Left colon (tissue), 2 donors: ENCODE data around the gene EXD3. TPM values are rescaled to one million over a fixed set of nuclear protein-coding genes. Genes with fewer than 3 reads are reported as not detected.

Experiments
- ATAC-seq: fragments of 200-7000 bp; cut with Tn5 transposase; one replicate; pipeline ENCODE4 v1.9.1; 2020; ENCODE audit warnings: mild to moderate bottlenecking, moderate library complexity
- DNase-seq, 2 donors: peaks; one replicate each; pipeline ENCODE4 v3.0.0-alpha.2; 2020
- intact Hi-C, 2 donors: fragments of 100-400 bp; cut with DNase I in 1 of 2; cut with micrococcal nuclease in 1 of 2; formaldehyde crosslinking; loops; one replicate each; pipeline versions ENCODE4 v1.11.2 to v1.14.0; 2022; cut with DNase I, micrococcal nuclease
- total RNA-seq, 2 donors: library from RNA; stranded (reverse); fragmentation: NEBNext Ultra II Directional; extraction: Animal tissue kit (Norgen Biotek cat#: 25700); gene quantifications; one replicate each; pipeline ENCODE4 v1.2.1, GENCODE V29; 2021
- donor health status: DM: no; HTN: no; CAD: no.
- donor health status: DM: yes; HTN: yes; CAD: no.

EXD3 gene
- total RNA-seq, 2 donors from 2014 or later: 44.1 to 57.3 TPM

- peak; percentile 75 to 86 for DNase-seq
- peak; percentile 46 for ATAC-seq
- intact Hi-C loops: loop anchor here in 1 of 2 donors (10.0 kb wide), 1 partner anchor 94 kb away; no protein-coding TSS in a partner anchor
Measured at GRCh38 chr9:137310189-137311052, 112.5 kb downstream of the EXD3 start.

GRCh38 chr9:137309368-137310188, 113.4 kb downstream of the EXD3 start:
- ATAC-seq: no peak
- intact Hi-C loops: loop anchor here in 1 of 2 donors (10.0 kb wide), 1 partner anchor 95 kb away; no protein-coding TSS in a partner anchor
- DNase-seq: no peak

GRCh38 chr9:137308057-137308619, 114.8 kb downstream of the EXD3 start:
- intact Hi-C loops: no loop called here
- no peak for ATAC-seq
- peak in 1 of 2 donors; percentile 32 for DNase-seq

- intact Hi-C loops: no loop called here
- ATAC-seq (peak; percentile 8), DNase-seq (peak; percentile 77 to 87)
Measured at GRCh38 chr9:137307255-137308056, 115.5 kb downstream of the EXD3 start.

GRCh38 chr9:137306850-137307254, 116.1 kb downstream of the EXD3 start:
- DNase-seq (peak in 1 of 2 donors; percentile 30), ATAC-seq (no peak)

GRCh38 chr9:137306066-137306849, 116.7 kb downstream of the EXD3 start:
- intact Hi-C loops: no loop called here
- ATAC-seq: no peak
- DNase-seq: no peak

More at GRCh38 chr9:137306850-137307254, 116.1 kb downstream of the EXD3 start:
- intact Hi-C loops: no loop called here

DNA sequence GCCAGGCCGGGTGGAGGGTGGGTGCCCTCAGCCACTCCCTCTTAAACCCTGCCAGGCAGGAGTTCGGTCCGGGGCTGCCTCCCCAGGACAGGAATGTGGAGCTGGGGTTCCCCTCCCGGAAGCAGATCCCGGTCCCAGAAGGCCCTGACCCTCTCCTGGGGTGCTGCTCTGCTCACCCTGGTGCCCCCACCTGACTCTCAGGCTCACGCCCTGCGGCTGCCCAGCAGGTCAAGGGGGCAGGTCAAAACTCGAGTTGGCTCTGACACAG, 117.2 kb downstream of the EXD3 start:
- intact Hi-C loops: no loop called here
- DNase-seq (peak in 1 of 2 donors; percentile 87), ATAC-seq (no peak)

- intact Hi-C loops: no loop called here
- DNase-seq (peak; percentile 79 to 89), ATAC-seq (peak; percentile 49)
Measured at GRCh38 chr9:137305060-137305797, 117.7 kb downstream of the EXD3 start.

- ATAC-seq (no peak), DNase-seq (peak in 1 of 2 donors; percentile 38)
- intact Hi-C loops: no loop called here
Measured at GRCh38 chr9:137304383-137305059, 118.4 kb downstream of the EXD3 start.

- peak; percentile 46 to 51 for DNase-seq
- intact Hi-C loops: no loop called here
- ATAC-seq: no peak
Measured at GRCh38 chr9:137303893-137304382, 119.0 kb downstream of the EXD3 start.

DNA sequence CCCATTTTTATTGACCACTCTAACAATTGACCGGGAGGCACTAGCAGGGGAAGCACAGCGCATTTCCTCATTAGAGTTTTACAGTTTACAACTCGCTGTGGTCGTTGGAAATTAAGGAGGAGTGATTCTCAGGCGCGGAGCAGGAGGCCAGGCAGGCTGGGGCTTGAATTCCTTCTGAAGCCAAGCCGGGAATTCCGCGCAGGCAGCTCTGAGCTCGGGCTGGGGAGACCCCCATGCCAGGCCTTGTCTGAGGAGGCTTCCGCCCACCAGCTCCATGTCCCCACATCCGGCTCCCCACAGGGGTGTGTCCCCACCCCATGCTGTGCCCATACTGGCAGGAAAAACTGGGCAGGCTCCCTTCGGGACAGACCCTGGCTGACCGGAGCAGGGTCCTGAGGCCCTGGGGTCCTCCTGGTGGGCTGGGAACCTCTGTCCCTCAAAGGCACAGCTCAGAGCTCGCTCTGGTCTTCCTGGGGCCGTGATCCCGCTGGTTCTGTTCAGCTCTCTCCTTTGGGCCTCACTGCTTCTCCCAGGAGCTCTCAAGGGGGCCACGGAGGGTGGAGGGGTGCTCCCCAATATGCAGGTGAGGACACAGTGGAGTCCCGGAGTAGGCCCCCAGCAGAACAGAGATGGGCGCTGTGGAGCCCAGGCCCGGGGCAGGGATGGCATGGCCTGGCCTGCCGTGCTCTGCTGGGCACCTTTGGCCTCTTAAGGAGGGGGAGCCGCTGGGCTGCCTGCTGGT, 119.6 kb downstream of the EXD3 start:
- ATAC-seq: peak; percentile 13
- peak; percentile 73 to 75 for DNase-seq

DNA sequence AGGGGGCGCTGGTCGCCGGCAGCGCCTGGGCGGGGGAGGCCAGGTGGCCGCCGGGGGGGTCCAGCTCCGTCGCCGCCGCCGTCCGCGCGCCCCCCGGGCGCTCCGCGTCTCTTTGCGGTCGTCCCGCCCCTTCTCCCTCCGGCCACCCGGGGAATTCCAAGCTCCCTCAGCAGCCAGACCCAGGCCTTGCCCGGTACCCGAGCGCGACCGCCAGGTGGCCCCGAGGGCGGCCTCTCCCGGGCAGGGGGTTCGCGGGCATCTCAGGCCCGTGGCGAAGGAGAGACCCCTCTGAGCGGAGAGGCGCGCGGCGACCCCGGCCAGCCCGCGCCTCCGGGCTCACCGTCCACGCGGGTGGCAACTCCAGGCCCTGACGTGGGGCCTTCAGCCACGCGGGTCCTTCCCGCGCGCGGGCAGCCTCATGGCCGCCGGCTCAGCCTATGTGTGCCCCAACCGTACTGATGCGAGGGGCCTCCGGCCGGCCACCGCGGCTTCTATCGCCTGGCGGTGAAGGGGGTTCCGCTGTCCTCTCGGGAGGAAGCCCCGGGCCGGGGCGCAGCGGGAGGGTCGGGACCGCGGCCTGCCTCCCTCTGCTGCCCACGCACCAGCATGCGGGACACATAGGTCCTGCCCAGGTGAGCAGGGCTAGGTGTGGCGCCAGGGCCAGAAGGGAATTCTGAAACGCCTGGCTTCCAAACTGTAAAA, 120.4 kb downstream of the EXD3 start:
- peak; percentile 40 for ATAC-seq
- DNase-seq: no peak
- intact Hi-C loops: no loop called here

More for the DNA sequence above, 119.6 kb downstream of the EXD3 start:
- intact Hi-C loops: no loop called here

GRCh38 chr9:137302118-137302448, 120.9 kb downstream of the EXD3 start, which contains the start of gene NRARP:
TSS of gene NRARP (minus strand) at chr9:137302271. CDS start at chr9:137301928, 343 bp downstream.
- peak; percentile 92 to 97 for DNase-seq
- ATAC-seq: peak; percentile 29
- intact Hi-C loops: no loop called here

DNA sequence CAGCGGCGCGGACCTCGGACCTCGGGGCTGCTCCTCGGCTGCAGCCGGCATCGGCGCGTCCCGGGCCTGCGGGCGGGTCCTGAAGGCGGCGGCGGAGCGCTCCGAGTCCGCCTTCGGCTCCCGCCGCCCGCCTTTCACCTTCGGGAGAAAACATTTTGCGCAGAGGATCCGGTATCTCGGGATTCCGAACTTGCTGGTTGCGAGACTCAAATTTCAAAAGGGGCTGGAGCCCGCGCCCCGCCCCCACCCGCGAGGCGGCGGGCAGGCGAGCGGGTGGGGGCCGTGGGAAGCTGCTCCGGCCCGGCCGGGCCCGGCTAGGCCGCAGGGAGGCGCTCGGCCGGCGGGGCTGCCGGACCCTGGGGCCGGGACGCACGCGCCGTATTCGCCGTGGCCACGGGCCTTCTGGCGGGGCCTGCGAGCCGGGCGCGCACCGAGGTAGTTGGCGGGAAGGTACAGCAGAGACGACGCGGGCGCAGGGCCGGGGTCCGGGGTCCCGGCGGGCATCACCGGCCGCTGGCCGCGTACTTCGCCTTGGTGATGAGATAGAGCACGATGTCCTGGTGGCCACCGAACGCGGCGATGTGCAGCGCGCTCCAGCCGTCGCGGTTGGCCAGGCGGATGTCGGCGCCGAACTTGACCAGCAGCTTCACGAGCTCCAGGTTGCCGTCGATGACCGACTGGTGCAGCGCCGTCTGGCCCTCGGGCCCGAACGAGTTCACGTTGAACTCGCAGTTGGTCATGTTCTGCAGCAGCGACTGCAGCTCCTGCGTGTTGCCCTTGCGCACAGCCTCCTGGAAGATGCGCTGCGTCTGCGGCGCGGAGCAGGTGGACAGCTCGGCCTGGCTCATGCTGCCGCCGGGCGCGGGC, 121.6 kb downstream of the EXD3 start:
- intact Hi-C loops: no loop called here
- no peak for ATAC-seq
- peak in 1 of 2 donors; percentile 47 for DNase-seq
